GM19397 (cell line): ENCODE data around the gene MSLN.

Source experiments
- ATAC-seq: cut with Tn5 transposase; IDR thresholded peaks from one replicate; pipeline ENCODE4 v1.9.1; 2021; ENCODE audit warnings: mild to moderate bottlenecking, moderate library complexity; ENCODE audit not compliant: unreplicated experiment

Gene MSLN

GRCh38 chr16:801584-802363 is 41.2 kb downstream of the MSLN start:
- no peak for ATAC-seq

GRCh38 chr16:802461-802860 is 41.9 kb downstream of the MSLN start:
- no peak for ATAC-seq

DNA sequence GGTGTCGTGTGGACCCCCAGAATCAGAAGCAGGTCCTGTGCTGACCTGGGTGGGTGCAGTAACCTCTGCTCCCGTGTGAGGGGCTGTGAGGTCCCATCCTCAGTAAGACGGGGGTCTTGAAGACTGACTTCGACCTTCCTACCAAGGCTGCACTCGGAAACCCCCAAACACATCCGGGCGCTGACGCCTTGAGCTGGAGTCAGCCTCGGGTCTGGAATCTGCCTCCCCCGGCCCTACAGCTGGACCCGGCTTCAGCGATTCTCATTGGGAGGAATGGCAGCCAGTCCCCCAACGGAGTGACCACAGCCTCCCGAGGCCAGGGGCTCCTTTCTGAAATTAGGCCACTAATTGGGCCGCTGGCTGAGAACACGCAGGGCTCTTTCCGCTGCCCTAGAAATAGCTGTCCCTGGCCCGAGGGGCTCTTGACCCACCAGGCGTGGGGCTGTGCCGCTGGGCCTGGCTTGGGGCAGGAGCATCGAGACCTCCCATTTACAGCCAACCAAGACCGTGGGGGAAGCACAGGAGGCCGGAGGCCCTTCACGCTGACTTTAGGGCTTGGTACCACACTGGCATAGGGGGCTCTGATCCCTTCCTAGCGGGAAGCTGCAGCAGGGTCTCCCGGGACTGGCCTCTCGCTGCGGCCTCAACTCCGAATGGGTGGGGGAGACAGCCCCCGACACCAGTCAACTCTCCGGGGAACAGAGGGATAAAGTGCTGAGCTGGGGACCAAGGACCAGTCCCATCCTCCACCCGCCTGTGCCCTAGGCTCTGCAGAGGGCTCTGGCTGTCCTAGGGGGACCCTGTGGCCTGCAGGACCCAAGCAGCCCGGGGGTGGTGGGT is 42.6 kb downstream of the MSLN start:
- no peak for ATAC-seq

DNA sequence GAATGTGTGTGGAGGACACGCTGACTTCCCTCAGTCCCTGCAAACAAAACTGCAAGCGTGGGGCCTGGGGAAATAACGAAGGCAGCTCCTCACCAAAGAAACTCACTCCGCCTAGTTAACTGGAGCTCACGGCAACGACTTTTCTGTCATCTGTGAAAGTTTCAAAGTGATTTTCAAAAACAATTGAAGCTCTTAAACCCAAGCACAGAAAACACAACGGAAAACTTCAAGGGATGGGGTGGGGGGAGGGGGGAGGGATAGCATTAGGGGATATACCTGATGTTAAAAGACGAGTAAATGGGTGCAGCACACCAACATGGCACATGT is 43.2 kb downstream of the MSLN start:
- no peak for ATAC-seq

GRCh38 chr16:804193-805048 is 43.9 kb downstream of the MSLN start:
- ATAC-seq, result no peak

DNA sequence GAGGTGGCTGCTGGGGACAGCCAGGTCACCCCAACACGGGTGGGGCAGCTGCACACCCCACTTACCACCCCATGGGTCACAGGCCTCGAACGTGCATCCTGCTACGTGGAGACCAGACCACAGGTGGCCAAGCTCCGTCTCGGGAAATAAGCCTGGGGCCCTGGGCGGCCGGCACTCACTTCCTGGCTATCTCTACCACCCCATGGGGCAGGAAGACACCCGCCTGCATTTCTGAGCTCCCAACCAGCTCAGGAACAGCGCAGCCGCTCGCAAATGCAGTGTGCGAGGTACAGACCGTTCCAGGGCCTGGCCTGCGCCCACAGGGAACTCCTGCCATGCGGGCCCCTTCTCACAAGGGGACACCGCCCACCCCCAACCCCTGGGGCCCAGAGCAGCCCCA is 44.9 kb downstream of the MSLN start:
- no peak for ATAC-seq

DNA sequence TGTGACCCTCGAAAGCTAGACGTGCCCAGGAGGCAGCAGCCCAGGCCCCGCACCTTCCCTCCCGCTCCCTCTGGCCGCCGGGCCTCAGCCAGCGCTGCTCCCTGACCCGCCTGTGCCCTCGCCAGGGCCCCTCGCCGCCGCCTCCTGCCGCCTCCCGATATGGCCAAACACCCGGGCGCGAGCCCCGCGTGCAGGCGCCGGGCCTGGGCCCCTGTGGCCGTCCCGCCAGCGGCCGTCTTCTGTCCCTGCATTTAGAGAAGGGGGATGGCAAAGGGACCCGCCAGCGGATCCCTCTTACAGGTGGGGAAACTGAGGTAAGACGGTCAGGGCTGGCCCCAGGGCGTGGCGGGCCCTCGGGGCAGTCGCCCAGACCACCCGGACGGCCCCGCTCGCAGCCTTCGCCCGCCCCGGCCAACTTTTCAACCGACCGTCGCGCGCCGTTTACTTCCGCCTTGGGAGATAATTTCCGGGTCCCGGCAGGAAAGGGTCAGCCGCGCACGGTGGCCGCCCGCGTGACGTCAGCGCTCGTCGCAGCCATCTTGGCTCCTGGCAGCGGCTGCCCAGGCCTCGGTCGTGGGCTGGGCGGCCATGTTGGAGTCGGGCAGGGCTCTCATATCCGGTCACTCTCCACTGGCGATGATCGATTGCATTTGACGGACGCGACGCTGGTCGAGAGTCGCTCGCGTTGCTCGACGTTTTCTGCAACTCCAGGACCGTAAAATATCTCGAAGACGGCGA is 47.0 kb downstream of the MSLN start:
- peak; percentile 92 for ATAC-seq

DNA sequence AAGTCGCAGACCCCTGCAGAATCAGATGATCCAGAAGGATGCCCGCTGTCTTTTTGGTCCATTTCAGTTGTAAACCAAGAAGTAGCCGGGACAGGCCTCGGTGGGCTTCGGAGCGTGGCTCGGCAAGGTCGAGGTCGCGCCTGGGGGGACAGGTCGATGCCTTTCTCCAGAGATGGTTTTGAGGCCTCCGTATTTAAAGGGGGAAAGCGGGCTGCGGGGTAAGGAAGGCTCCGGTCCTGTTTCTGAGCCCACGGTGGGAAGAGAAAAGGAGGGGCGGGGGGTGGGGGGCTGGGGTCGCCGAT is 47.5 kb downstream of the MSLN start:
- no peak for ATAC-seq

GRCh38 chr16:813204-813915 is 52.8 kb downstream of the MSLN start:
- ATAC-seq, result no peak

DNA sequence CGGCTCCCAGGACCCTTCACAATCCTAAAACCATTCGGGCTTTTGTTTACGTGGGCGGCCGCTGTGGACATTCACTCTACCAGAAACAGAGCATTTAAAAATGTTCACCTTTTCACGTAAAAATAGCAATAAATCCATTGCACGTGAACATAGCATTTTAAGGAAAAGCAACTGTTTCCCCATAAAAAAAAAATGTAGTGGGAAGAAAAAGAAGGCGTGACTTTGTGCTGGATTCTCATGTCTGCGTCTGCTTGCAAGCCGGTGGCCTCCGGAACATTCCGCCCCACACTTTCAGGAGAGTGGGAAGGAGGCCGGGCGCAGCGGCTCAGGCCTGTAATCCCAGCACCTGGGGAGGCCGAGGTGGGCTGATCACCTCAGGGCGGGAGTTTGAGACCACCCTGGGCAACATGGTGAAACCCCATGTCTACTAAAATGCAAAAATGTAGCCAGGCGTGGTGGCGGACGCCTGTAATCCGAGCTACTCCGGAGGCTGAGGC is 53.4 kb downstream of the MSLN start:
- ATAC-seq, result no peak

- ATAC-seq, result no peak
Measured at GRCh38 chr16:814974-815373, 54.4 kb downstream of the MSLN start.

DNA sequence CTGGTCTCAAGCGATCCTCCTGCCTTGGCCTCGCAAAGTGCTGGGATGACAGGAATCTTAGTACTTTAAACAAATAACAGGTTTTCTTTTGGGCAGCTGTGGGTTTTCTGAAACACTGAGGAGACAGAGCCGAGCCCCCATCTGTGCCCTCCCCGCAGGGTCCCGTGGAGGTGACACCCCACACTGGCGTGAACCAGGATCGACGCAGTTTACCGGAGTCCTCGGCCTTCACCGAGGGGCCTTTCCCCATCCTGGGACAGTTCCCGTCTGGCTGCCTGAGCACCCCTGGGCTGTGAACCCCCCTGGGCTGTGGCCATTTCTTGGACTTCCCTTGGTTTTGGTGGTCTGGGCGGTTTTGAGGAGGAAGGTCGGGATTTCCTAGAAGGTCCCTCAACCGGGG is 55.3 kb downstream of the MSLN start:
- ATAC-seq, result no peak

GRCh38 chr16:817001-817906 is 56.7 kb downstream of the MSLN start:
- no peak for ATAC-seq

- no peak for ATAC-seq
Measured at GRCh38 chr16:818132-818531, 57.6 kb downstream of the MSLN start.
